WTC11 (cell line): ENCODE measurements around the gene FGD2. TPM values are rescaled to one million over a fixed set of nuclear protein-coding genes. Genes with fewer than 3 reads are reported as not detected.

Experiments
- ATAC-seq: fragments of 200-7000 bp; cut with Tn5 transposase; 2 replicates; pipeline ENCODE4 v1.10.0; 2021; ENCODE audit warnings: mild to moderate bottlenecking, moderate library complexity
- CTCF ChIA-PET: fragments of 300-600 bp; sonication (Branson Sonifier 250); formaldehyde crosslinking; loops from one replicate; lab custom pipeline; 2021; ENCODE audit warnings: antibody characterized with exemption; lab: Charles Lee
- POLR2A ChIA-PET: fragments of 350-600 bp; sonication (Branson Sonifier 250); formaldehyde crosslinking; loops from one replicate; lab custom pipeline; 2021; ENCODE audit warnings: antibody characterized with exemption; lab: Charles Lee
- DNase-seq: peaks from one replicate; pipeline ENCODE4 v3.0.0; 2021; ENCODE audit warnings: low spot score
- H3K27ac Mint-ChIP-seq: 2 replicates; pipeline ENCODE4 v1.8.0; 2021; ENCODE audit warnings: mixed read lengths
- H3K27me3 Mint-ChIP-seq: 2 replicates; pipeline ENCODE4 v1.8.0; 2021; ENCODE audit warnings: low read depth, mild to moderate bottlenecking, moderate library complexity, mixed read lengths
- H3K36me3 Mint-ChIP-seq: 2 replicates; pipeline ENCODE4 v1.8.0; 2021; ENCODE audit warnings: mixed read lengths
- H3K4me1 Mint-ChIP-seq: 2 replicates; pipeline ENCODE4 v1.8.0; 2022; ENCODE audit warnings: mixed read lengths
- H3K4me3 Mint-ChIP-seq: 2 replicates; pipeline ENCODE4 v1.8.0; 2021; ENCODE audit warnings: mild to moderate bottlenecking, moderate library complexity, mixed read lengths
- H3K9me3 Mint-ChIP-seq: 2 replicates; pipeline ENCODE4 v1.8.0; 2021; ENCODE audit warnings: mixed read lengths
- E2F1 ChIP-seq: sonication (generic); formaldehyde crosslinking; IDR thresholded peaks from 2 replicates; pipeline ENCODE4 v1.8.0; 2022; ENCODE audit warnings: mild to moderate bottlenecking, missing genetic modification reagents
- ESRRA ChIP-seq: sonication (generic); formaldehyde crosslinking; IDR thresholded peaks from 2 replicates; pipeline ENCODE4 v1.8.1; 2022; ENCODE audit warnings: mild to moderate bottlenecking, missing genetic modification reagents, borderline replicate concordance
- ETV6 ChIP-seq: sonication (generic); formaldehyde crosslinking; IDR thresholded peaks from 2 replicates; pipeline ENCODE4 v1.8.1; 2022; ENCODE audit warnings: mild to moderate bottlenecking, missing genetic modification reagents
- FOXJ3 ChIP-seq: sonication (generic); formaldehyde crosslinking; IDR thresholded peaks from 2 replicates; pipeline ENCODE4 v1.9.0; 2021; ENCODE audit warnings: missing genetic modification reagents, mild to moderate bottlenecking, borderline replicate concordance
- HMGA2 ChIP-seq: fragments of 250-450 bp; sonication (Bioruptor Pico); IDR thresholded peaks from 2 replicates; pipeline ENCODE4 v1.4.0; 2021; ENCODE audit warnings: mild to moderate bottlenecking, moderate library complexity
- MLX ChIP-seq: sonication (generic); formaldehyde crosslinking; IDR thresholded peaks from 2 replicates; pipeline ENCODE4 v1.8.1; 2023; ENCODE audit warnings: mild to moderate bottlenecking, missing genetic modification reagents, moderate library complexity
- NFE2L1 ChIP-seq: sonication (generic); formaldehyde crosslinking; IDR thresholded peaks from 2 replicates; pipeline ENCODE4 v1.8.1; 2023; ENCODE audit warnings: missing genetic modification reagents
- SMAD4 ChIP-seq: sonication (generic); formaldehyde crosslinking; IDR thresholded peaks from 2 replicates; pipeline ENCODE4 v1.8.0; 2022; ENCODE audit warnings: mild to moderate bottlenecking, missing genetic modification reagents
- ZNF671 ChIP-seq: fragments of 250-450 bp; sonication (Bioruptor Pico); IDR thresholded peaks from 2 replicates; pipeline ENCODE4 v1.8.0; 2021; ENCODE audit warnings: mild to moderate bottlenecking
- total RNA-seq: library from RNA; stranded (reverse); gene quantifications from 3 replicates; pipeline ENCODE4 v1.2.3, GENCODE V29; 2021
- TF ChIP-seq, protein P1 (sequence below): sonication (generic); formaldehyde crosslinking; IDR thresholded peaks from 2 replicates; pipeline ENCODE4 v1.8.1; 2023; ENCODE audit warnings: mild to moderate bottlenecking, missing genetic modification reagents, borderline replicate concordance
- TF ChIP-seq, protein P2 (sequence below): sonication (generic); formaldehyde crosslinking; IDR thresholded peaks from 2 replicates; pipeline ENCODE4 v1.8.0; 2023; ENCODE audit warnings: mild to moderate bottlenecking, missing genetic modification reagents
- TF ChIP-seq, protein P3 (sequence below): fragments of 250-450 bp; sonication (Bioruptor Pico); IDR thresholded peaks from 2 replicates; pipeline ENCODE4 v1.9.0; 2021; ENCODE audit warnings: moderate library complexity, mild to moderate bottlenecking, inconsistent platforms, borderline replicate concordance

Gene FGD2
- total RNA-seq, 1 experiment from 2014 or later = 0.31 TPM

GRCh38 chr6:36956446-36956820 lies 49.0 kb upstream of the FGD2 start (continued):
- TF ChIP-seq ESRRA (CRISPR knock-in tag) = no peak
- TF ChIP-seq, protein P1, sequence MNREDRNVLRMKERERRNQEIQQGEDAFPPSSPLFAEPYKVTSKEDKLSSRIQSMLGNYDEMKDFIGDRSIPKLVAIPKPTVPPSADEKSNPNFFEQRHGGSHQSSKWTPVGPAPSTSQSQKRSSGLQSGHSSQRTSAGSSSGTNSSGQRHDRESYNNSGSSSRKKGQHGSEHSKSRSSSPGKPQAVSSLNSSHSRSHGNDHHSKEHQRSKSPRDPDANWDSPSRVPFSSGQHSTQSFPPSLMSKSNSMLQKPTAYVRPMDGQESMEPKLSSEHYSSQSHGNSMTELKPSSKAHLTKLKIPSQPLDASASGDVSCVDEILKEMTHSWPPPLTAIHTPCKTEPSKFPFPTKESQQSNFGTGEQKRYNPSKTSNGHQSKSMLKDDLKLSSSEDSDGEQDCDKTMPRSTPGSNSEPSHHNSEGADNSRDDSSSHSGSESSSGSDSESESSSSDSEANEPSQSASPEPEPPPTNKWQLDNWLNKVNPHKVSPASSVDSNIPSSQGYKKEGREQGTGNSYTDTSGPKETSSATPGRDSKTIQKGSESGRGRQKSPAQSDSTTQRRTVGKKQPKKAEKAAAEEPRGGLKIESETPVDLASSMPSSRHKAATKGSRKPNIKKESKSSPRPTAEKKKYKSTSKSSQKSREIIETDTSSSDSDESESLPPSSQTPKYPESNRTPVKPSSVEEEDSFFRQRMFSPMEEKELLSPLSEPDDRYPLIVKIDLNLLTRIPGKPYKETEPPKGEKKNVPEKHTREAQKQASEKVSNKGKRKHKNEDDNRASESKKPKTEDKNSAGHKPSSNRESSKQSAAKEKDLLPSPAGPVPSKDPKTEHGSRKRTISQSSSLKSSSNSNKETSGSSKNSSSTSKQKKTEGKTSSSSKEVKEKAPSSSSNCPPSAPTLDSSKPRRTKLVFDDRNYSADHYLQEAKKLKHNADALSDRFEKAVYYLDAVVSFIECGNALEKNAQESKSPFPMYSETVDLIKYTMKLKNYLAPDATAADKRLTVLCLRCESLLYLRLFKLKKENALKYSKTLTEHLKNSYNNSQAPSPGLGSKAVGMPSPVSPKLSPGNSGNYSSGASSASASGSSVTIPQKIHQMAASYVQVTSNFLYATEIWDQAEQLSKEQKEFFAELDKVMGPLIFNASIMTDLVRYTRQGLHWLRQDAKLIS = no peak
- TF ChIP-seq, protein P2, sequence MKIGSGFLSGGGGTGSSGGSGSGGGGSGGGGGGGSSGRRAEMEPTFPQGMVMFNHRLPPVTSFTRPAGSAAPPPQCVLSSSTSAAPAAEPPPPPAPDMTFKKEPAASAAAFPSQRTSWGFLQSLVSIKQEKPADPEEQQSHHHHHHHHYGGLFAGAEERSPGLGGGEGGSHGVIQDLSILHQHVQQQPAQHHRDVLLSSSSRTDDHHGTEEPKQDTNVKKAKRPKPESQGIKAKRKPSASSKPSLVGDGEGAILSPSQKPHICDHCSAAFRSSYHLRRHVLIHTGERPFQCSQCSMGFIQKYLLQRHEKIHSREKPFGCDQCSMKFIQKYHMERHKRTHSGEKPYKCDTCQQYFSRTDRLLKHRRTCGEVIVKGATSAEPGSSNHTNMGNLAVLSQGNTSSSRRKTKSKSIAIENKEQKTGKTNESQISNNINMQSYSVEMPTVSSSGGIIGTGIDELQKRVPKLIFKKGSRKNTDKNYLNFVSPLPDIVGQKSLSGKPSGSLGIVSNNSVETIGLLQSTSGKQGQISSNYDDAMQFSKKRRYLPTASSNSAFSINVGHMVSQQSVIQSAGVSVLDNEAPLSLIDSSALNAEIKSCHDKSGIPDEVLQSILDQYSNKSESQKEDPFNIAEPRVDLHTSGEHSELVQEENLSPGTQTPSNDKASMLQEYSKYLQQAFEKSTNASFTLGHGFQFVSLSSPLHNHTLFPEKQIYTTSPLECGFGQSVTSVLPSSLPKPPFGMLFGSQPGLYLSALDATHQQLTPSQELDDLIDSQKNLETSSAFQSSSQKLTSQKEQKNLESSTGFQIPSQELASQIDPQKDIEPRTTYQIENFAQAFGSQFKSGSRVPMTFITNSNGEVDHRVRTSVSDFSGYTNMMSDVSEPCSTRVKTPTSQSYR = no peak
- no peak for TF ChIP-seq SMAD4 (CRISPR knock-in tag)

DNA sequence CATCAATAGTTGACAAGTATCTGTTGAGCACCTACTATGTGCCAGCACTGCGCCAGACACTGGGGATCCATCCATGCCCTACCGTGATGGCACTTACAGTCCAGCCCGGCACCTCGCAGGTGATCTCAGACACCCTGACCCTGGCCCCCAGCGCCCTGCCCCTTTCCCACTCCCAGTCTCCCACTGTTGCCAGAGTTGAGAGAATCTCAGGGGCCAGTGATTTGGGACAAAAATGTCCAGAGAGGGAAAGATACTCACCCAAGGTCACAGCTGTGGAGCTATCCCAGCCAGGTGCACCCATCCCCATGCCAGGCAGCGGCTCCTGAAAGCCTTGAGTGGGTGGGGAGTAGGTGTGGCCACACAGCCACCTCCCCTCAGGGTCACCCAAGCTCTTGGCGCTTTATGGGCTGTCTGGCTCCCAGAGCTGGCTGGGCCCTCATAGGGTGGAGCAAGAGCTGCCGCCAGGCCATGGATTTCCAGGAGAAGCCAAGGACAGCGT lies 47.6 kb upstream of the FGD2 start:
- ATAC-seq (no peak), DNase-seq (peak; percentile 5)
- H3K27me3 Mint-ChIP-seq = no peaks in the 10 kb centered on the region
- CTCF ChIA-PET = interaction anchor here (1.6 to 1.8 kb wide), 2 partner anchors 60 to 192 kb away, joined by 5 to 7 read pairs; no protein-coding TSS in a partner anchor
- POLR2A ChIA-PET = no interaction called here
- H3K4me3 Mint-ChIP-seq = no peak overlapping the region
- peaks cover 7% of the 10 kb centered on the region for H3K4me1 Mint-ChIP-seq
- no peaks in the 10 kb centered on the region for H3K36me3 Mint-ChIP-seq
- no peaks in the 10 kb centered on the region for H3K9me3 Mint-ChIP-seq
- no peak overlapping the region for H3K27ac Mint-ChIP-seq
- TF ChIP-seq, protein P3, sequence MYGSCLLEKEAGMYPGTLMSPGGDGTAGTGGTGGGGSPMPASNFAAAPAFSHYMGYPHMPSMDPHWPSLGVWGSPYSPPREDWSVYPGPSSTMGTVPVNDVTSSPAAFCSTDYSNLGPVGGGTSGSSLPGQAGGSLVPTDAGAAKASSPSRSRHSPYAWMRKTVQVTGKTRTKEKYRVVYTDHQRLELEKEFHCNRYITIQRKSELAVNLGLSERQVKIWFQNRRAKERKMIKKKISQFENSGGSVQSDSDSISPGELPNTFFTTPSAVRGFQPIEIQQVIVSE = no peak
- TF ChIP-seq E2F1 (CRISPR knock-in tag) = no peak
- no peak for TF ChIP-seq FOXJ3
- no peak for TF ChIP-seq HMGA2 (CRISPR knock-in tag)
- no peak for TF ChIP-seq ESRRA (CRISPR knock-in tag)
- TF ChIP-seq, protein P1 = no peak
- TF ChIP-seq NFE2L1 (CRISPR knock-in tag) = no peak
- no peak for TF ChIP-seq ZNF671 (CRISPR knock-in tag)
- TF ChIP-seq ETV6 (CRISPR knock-in tag) = no peak
- no peak for TF ChIP-seq MLX (CRISPR knock-in tag)
